Activated naive CD4-positive, alpha-beta T cell treated with anti-CD3 and anti-CD28 coated beads, Interleukin-2, amount 10 ng/mL, durations not matched to agents 7 days and 5 days (primary cell): ENCODE data around the gene ACAA2.

Experiments
- CTCF ChIA-PET: fragments of 350-600 bp; sonication (Branson Sonifier 250); formaldehyde crosslinking; loops from one replicate; lab custom pipeline; 2021; ENCODE audit warnings: antibody characterized with exemption; lab: Charles Lee
- DNase-seq: peaks from one replicate; pipeline ENCODE4 v3.0.0-alpha.2; 2020
- H3K27ac Mint-ChIP-seq: one replicate; pipeline ENCODE4 v1.8.0; 2021; ENCODE audit warnings: mild to moderate bottlenecking, moderate library complexity, mixed read lengths
- H3K27me3 Mint-ChIP-seq: one replicate; pipeline ENCODE4 v1.8.0; 2021; ENCODE audit warnings: mild to moderate bottlenecking, mixed read lengths
- H3K36me3 Mint-ChIP-seq: one replicate; pipeline ENCODE4 v1.8.0; 2021; ENCODE audit warnings: mixed read lengths
- H3K4me1 Mint-ChIP-seq: one replicate; pipeline ENCODE4 v1.8.0; 2021; ENCODE audit warnings: mixed read lengths
- H3K4me3 Mint-ChIP-seq: one replicate; pipeline ENCODE4 v1.8.0; 2021; ENCODE audit warnings: mild to moderate bottlenecking, moderate library complexity, mixed read lengths
- H3K9me3 Mint-ChIP-seq: one replicate; pipeline ENCODE4 v1.8.0; 2021; ENCODE audit warnings: mixed read lengths

The ACAA2 gene

DNA sequence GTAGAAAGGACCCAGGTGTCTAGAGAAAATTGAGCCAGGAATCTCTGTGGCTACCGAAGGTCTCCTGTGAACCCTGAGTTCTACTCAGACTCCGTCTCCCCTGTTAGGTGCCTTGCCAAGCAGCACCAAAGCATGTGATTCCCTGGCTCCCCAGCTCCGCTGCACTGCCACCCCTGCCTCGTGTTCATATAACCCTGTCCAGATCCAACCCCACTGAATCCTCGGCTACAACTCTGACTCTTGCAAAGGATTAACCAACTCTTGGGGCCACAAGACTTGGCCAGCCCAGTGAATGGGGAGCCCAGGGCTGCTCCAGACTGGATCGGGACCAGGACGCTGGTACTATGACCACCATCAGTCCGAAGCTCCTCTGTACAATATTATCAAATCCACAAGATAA, 37.3 kb upstream of the ACAA2 start:
- Mint-ChIP-seq H3K27ac (no peak overlapping the region), H3K4me1 (no peaks in the 10 kb centered on the region), H3K9me3 (no peaks in the 10 kb centered on the region), H3K36me3 (no peaks in the 10 kb centered on the region), H3K27me3 (peaks cover 50% of the 10 kb centered on the region), H3K4me3 (no peak overlapping the region)
- DNase-seq = no peak
- CTCF ChIA-PET = interaction anchor here (1.1 to 1.3 kb wide), 2 partner anchors 11 to 339 kb away, joined by 4 to 7 read pairs; no protein-coding TSS in a partner anchor

DNA sequence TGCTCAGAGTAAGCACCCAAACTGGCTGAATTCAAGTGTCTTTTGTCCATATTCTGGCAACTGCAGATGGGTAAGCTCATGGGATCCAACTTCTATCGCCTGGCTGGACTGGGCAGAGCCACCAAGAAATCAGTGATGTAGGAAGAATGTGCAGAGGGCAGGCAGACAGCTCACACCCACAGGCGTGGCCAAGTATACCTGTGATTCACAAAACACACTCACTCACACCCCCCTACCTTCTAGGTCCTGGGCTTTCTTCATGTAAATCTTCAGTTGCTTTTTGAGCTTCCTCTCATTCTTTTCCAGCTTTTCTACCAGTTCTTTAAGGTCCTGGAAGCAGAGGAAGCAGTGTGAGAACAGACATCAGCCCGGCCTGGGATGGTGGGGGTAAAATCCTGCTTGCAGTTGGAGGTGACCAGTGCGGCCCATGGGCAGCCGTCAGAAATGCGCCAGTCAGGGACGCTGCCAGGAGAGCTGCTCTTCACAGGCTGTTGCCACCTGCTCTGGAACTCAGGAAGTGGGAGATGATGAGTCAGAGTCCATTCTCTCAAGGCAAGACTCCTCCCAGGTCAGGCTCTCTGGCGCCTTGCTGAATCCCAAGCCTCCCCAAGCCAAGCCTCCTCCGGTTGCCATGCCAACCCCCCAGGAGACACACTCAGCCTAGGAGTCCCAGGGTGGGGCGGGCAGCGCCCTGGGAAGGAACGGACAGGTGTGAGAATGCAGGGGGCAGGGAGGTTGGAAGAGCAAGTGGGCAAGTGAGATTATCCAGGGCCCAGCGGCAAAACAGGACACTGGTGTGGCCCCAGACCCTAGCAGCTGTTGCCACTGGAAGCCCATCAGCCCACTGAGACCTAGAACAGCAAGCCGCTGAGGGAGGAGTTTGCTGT, 36.2 kb upstream of the ACAA2 start:
- Mint-ChIP-seq H3K27me3 (peaks cover 53% of the 10 kb centered on the region), H3K27ac (no peak overlapping the region), H3K36me3 (no peaks in the 10 kb centered on the region), H3K4me3 (no peak overlapping the region), H3K4me1 (no peaks in the 10 kb centered on the region), H3K9me3 (no peaks in the 10 kb centered on the region)
- CTCF ChIA-PET = interaction anchor here (1.1 to 2.0 kb wide), 2 partner anchors 9 to 338 kb away, joined by 4 to 8 read pairs; no protein-coding TSS in a partner anchor
- no peak for DNase-seq

DNA sequence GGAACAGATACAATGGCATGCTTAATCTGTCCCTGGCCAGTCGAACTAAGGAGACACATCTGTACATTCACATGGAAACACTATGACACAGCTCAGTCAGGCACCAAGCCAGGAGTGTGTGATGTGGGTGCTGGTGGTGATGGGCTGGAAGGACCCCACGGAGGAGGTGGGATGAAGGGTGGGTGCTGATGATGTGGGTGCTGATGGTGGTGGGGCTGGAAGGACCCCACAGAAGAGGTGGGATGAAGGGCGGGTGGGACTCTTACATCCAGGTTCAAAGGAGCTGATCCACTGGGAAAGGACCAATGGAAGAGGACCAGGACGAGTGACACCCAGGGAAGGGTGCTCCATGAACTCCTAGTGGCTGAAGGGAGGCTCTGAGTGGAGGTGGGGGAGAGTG, 34.8 kb upstream of the ACAA2 start:
- no peaks in the 10 kb centered on the region for H3K4me1 Mint-ChIP-seq
- no peaks in the 10 kb centered on the region for H3K36me3 Mint-ChIP-seq
- no peak for DNase-seq
- H3K4me3 Mint-ChIP-seq = no peak overlapping the region
- no peak overlapping the region for H3K27ac Mint-ChIP-seq
- peaks cover 50% of the 10 kb centered on the region for H3K27me3 Mint-ChIP-seq
- CTCF ChIA-PET = interaction anchor here (2.0 kb wide), 1 partner anchor 10 kb away, joined by 8 read pairs; no protein-coding TSS in a partner anchor
- no peaks in the 10 kb centered on the region for H3K9me3 Mint-ChIP-seq

DNA sequence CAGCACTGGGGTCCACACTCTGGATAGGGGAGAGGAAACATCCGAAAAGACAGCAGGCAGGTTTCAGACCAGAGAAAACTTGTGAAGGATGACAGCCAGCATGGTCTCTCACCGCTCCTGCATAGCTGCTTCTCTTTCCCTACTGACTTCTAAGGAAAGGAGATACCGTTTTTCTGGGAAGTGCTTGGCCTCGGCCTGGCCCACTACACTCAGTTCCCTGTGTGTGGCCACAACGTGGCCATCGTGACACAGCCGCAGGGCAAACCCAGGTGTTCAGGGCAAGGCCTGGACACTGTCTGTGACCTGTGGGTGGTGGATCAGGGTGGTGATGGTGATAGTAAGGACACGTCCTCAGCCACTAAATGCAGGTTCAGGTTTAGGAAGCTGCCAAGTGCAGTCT, 34.2 kb upstream of the ACAA2 start:
- no peaks in the 10 kb centered on the region for H3K4me1 Mint-ChIP-seq
- H3K27ac Mint-ChIP-seq = peak overlapping the region; percentile 25
- no peak overlapping the region for H3K4me3 Mint-ChIP-seq
- CTCF ChIA-PET = no interaction called here
- no peak for DNase-seq
- no peaks in the 10 kb centered on the region for H3K36me3 Mint-ChIP-seq
- peaks cover 50% of the 10 kb centered on the region for H3K27me3 Mint-ChIP-seq
- no peaks in the 10 kb centered on the region for H3K9me3 Mint-ChIP-seq

DNA sequence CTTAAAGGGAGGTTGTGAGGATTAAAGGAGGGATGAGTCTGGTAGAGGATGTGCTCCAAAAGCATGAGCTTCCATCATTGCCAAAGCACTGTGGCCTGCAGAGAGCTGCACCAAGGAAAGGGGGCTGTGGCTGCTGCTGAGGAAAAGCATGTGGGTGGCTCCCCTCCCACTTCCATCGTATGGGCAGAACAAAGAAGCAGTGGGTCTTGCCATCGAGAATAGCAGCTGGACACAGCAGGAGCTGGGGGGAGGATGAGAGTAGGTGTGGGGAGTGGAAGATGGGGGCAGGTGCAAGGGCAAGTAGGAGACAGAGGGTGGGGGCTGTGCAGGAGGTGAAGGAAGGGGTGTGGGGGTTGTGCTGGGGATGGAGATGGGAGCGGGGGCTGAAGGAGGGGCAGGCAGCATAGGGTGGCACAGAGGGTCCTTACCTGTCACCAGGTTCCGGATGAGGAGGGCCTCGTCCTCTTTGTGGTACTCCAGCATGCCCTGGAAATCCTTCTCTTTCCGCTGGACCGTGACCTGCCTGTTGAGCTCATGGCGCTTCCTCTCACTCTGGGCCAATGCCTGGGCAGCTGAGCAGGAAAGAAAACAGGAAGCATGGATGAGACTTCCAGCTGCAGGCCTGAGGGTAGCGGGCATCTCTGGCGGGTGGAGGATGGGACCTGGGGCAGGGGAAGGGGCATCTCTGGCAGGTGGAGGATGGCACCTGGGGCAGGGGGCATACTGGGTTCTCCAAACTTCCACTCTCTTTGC, 33.6 kb upstream of the ACAA2 start:
- CTCF ChIA-PET = no interaction called here
- no peaks in the 10 kb centered on the region for H3K36me3 Mint-ChIP-seq
- no peak overlapping the region for H3K27ac Mint-ChIP-seq
- peaks cover 50% of the 10 kb centered on the region for H3K27me3 Mint-ChIP-seq
- no peaks in the 10 kb centered on the region for H3K4me1 Mint-ChIP-seq
- no peak overlapping the region for H3K4me3 Mint-ChIP-seq
- H3K9me3 Mint-ChIP-seq = no peaks in the 10 kb centered on the region
- no peak for DNase-seq

DNA sequence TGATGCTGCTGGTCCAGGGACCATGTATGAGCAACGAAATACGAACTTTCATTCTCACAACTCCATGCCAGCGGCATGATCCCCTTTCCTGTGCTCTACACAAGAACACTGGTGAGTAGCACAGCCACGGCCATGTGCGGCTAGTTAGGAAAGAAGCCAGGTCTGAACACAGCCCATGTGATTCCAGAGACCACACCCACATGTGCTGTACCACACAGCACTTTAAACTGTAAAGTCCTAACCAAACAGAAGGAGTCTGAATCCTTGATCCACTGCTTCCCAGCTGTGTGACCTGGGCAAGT, 33.0 kb upstream of the ACAA2 start:
- CTCF ChIA-PET = no interaction called here
- peaks cover 50% of the 10 kb centered on the region for H3K27me3 Mint-ChIP-seq
- DNase-seq = no peak
- no peaks in the 10 kb centered on the region for H3K9me3 Mint-ChIP-seq
- H3K4me1 Mint-ChIP-seq = no peaks in the 10 kb centered on the region
- H3K36me3 Mint-ChIP-seq = no peaks in the 10 kb centered on the region
- H3K4me3 Mint-ChIP-seq = no peak overlapping the region
- H3K27ac Mint-ChIP-seq = no peak overlapping the region

DNA sequence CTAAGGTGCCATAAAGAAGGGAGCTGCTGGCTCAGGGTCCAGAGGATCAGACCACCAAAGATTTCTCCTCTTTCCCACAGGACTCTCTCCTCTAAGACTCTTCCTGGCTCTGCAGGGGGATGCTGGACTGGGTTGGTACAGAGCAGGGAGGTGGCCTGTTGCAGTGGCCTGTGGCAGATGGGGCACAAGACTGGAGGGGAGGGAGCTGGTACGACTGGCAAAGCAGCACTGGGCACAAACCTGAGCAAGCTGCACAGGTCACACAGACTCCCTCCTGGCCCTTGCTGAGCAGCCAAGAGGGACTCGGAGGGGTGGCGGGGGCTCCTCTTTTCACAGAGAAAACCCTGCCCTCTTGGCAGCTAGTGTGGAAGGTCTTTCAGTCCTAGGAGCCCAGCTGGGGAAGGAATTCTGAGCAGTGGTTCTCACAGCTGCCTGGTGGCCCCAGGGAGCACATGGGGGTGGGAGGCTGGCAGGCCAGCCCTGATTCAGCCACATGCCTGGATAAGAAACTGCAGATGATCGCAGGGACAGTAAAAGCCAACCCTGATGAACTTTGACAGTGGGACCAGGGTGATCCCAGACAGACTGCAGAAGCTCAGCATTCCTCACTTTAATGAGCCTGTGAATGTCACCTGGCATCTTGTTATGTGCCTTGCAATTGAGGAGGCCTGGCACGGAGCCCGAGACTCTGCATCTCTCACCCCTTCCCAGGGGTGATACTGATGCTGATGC, 32.5 kb upstream of the ACAA2 start:
- Mint-ChIP-seq H3K4me1 (no peaks in the 10 kb centered on the region), H3K9me3 (no peaks in the 10 kb centered on the region), H3K36me3 (no peaks in the 10 kb centered on the region), H3K27ac (no peak overlapping the region), H3K4me3 (no peak overlapping the region), H3K27me3 (peaks cover 49% of the 10 kb centered on the region)
- DNase-seq = no peak
- CTCF ChIA-PET = interaction anchor here (0.7 kb wide), 1 partner anchor 14 kb away, joined by 3 read pairs; no protein-coding TSS in a partner anchor

DNA sequence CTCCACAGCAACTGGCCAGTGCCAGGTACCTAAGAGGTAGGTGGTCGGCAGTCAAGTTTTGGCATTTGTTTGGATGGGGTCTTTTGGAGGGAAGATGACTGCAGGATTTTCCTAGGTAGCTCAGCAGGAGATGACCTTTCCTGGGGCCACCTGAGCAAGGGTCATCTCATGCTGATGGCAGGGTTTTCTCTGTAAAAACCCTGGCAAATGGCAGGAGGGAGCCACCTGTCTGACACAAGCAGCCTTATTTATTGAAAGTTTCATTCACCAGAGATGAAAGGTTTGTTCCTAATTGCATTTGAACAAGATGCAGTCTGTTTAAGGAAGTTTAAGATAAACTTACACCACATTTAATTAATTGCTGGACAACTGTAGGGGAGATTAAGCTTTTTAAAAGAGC, 31.6 kb upstream of the ACAA2 start:
- no peaks in the 10 kb centered on the region for H3K36me3 Mint-ChIP-seq
- CTCF ChIA-PET = no interaction called here
- DNase-seq = no peak
- H3K4me3 Mint-ChIP-seq = no peak overlapping the region
- no peaks in the 10 kb centered on the region for H3K9me3 Mint-ChIP-seq
- no peak overlapping the region for H3K27ac Mint-ChIP-seq
- no peaks in the 10 kb centered on the region for H3K4me1 Mint-ChIP-seq
- peaks cover 43% of the 10 kb centered on the region for H3K27me3 Mint-ChIP-seq

DNA sequence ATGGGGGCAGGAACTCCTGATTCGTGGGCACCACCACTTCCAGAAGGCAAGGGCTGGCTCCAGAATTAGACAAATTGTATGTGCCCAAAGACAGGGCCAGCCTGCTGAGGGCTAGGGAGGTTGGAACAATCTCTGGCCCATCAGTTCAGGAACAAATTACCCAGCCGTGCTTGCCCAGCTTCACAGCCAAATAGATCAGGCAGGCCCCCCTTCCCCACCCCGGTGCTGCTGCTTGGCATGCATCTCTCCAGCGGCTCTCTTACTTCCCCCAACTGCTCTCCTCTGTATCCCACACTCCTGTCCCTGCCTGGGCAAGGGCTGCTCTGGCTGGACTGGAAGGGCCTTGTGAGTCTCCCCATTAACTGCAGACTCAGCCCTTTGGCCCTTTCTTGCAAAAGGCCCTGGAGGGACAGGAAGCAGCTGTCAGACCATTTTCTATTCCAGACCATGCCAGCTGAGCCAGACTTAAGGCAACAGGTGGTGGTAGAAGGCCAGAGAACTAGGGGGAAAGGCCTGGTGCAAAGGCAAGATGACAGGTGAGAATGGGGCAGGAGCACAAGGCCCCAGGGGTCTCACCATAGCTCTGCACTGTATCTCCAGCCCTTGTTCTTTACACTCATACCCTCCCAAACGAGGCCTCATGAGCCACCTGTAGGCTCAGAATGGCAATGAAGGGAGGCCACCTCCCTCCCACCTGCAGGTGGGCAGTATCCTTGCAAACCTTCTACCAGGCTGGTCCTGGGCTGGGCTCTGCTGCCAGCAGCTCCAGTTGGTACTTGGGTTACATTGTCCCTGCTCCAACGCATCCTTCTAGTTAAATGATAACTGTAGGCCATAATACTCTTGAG, 30.7 kb upstream of the ACAA2 start:
- H3K4me3 Mint-ChIP-seq = no peak overlapping the region
- peaks cover 34% of the 10 kb centered on the region for H3K27me3 Mint-ChIP-seq
- H3K27ac Mint-ChIP-seq = no peak overlapping the region
- no peak for DNase-seq
- H3K9me3 Mint-ChIP-seq = no peaks in the 10 kb centered on the region
- H3K36me3 Mint-ChIP-seq = no peaks in the 10 kb centered on the region
- H3K4me1 Mint-ChIP-seq = no peaks in the 10 kb centered on the region
- CTCF ChIA-PET = interaction anchor here (0.6 kb wide), 1 partner anchor 192 kb away, joined by 3 read pairs; no protein-coding TSS in a partner anchor

DNA sequence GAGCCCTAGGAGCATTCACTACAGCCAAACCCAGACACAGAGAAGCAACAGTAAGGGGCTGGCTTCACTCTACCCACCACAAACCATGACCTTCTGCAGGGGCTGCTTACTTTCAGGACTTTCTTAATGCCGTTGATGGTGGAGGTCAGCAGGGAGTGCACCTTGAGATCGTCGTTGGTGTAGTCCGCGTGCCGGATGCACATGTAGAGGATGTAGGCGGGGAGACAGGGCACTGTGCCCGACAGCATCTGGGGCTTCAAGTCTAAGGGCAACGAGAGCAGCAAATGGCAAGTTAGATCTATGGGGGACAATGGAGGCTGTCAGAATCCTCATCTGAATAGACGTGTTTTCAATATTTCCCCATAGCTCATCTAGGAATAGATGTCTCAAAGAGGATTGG, 29.8 kb upstream of the ACAA2 start:
- H3K36me3 Mint-ChIP-seq = no peaks in the 10 kb centered on the region
- H3K9me3 Mint-ChIP-seq = no peaks in the 10 kb centered on the region
- H3K4me1 Mint-ChIP-seq = no peaks in the 10 kb centered on the region
- peaks cover 25% of the 10 kb centered on the region for H3K27me3 Mint-ChIP-seq
- H3K27ac Mint-ChIP-seq = no peak overlapping the region
- no peak for DNase-seq
- H3K4me3 Mint-ChIP-seq = no peak overlapping the region
- CTCF ChIA-PET = no interaction called here

DNA sequence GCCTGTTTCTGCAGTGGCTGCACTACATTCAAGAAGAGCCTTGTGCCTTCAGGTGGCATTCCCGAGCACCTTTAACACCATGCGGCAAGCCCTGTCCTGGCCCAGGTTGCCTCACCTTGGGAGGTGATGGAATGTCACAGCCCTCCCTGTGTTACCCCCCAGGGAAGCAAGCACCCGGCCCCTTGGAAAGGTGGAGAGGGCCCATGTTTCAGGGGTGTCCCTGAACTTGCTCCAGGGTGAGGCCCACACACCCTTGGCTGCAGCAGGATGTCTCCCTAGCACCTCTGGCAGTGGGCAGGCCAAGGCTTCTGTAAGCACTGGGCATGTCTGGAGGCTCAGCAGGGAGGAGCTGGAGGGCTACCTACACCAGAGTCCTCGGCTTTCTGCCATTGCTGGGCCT, 29.3 kb upstream of the ACAA2 start:
- no peaks in the 10 kb centered on the region for H3K9me3 Mint-ChIP-seq
- CTCF ChIA-PET = no interaction called here
- H3K4me1 Mint-ChIP-seq = no peaks in the 10 kb centered on the region
- H3K4me3 Mint-ChIP-seq = no peak overlapping the region
- no peak overlapping the region for H3K27ac Mint-ChIP-seq
- H3K36me3 Mint-ChIP-seq = no peaks in the 10 kb centered on the region
- DNase-seq = no peak
- peaks cover 20% of the 10 kb centered on the region for H3K27me3 Mint-ChIP-seq

DNA sequence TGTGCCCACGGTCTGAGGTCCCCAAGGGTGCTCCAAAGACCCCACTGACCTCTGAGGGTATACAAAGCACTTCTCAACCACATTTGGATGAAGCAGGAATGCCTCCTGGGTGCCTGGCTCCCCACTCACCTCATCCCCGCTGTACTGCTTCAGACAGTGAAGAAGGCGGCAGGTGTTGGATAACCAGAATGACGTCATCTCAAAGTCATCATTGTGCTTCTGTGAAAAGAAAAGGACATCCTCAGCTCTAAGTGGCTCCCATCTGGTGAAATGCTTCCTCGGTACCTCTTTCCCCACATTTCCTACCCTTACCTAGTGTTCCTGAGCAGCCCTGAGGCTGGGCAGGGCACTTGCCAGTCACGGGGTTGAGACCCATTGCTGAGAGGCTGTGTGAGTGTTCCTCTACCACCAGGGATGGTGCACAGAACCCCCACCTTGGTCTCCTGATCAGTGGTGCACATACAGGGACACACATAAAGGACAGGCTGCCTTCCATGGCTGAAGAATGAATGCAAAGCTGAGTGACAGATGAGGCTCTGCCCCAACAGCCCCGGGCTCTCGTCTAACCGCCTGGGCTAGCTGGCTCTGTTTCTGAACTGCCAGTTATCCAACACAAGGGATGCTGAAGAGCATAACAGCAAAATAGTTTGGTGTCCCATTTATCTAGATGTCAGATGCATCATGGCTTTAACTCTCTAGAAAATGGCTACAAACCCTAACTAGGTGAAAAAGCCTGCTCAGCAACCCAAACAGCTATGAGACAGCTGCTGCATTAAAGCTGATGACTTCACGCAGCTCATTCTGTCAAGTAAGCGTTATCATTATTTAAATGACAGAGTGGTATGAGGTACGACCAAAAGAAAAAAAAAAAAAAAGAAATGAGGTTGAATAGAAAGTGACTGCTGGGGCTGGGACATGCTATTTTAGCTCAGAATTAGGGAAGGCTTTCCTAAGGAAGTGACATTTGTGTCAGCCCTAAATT, 28.2 kb upstream of the ACAA2 start:
- no peaks in the 10 kb centered on the region for H3K9me3 Mint-ChIP-seq
- no peak overlapping the region for H3K27ac Mint-ChIP-seq
- CTCF ChIA-PET = interaction anchor here (0.7 kb wide), 1 partner anchor 331 kb away, joined by 3 read pairs; no protein-coding TSS in a partner anchor
- no peak overlapping the region for H3K4me3 Mint-ChIP-seq
- no peaks in the 10 kb centered on the region for H3K36me3 Mint-ChIP-seq
- H3K4me1 Mint-ChIP-seq = no peaks in the 10 kb centered on the region
- no peak for DNase-seq
- peaks cover 9% of the 10 kb centered on the region for H3K27me3 Mint-ChIP-seq

DNA sequence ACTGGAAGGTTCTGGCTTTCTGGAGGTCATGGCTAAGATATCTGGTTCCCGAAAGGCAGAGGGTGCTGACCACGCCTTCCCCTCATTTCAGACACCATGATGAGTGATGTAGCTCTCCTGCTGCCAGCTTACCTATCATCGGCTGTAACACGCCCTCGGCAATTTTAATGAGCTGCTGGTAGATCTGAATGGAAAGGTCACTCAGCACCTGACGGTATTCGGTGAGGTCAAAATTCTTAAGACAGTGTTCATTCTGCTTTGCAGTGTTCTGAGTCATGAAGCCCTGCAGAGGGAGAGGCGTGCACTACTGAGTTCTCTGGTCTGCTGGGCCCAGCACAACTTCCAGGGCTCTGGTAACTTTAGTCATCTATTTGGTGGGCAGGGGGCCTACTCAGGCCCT, 25.7 kb upstream of the ACAA2 start:
- Mint-ChIP-seq H3K27ac (no peak overlapping the region), H3K9me3 (no peaks in the 10 kb centered on the region), H3K36me3 (no peaks in the 10 kb centered on the region), H3K4me3 (no peak overlapping the region), H3K4me1 (no peaks in the 10 kb centered on the region), H3K27me3 (no peaks in the 10 kb centered on the region)
- DNase-seq = no peak
- CTCF ChIA-PET = no interaction called here
